ENCODE data around the gene FAM120AOS.
"Not testable (repeated sequence)": the region's sequence is repeated elsewhere in the genome, so short reads cannot be mapped to it uniquely, and the experiment has no call there.

FAM120AOS gene

DNA sequence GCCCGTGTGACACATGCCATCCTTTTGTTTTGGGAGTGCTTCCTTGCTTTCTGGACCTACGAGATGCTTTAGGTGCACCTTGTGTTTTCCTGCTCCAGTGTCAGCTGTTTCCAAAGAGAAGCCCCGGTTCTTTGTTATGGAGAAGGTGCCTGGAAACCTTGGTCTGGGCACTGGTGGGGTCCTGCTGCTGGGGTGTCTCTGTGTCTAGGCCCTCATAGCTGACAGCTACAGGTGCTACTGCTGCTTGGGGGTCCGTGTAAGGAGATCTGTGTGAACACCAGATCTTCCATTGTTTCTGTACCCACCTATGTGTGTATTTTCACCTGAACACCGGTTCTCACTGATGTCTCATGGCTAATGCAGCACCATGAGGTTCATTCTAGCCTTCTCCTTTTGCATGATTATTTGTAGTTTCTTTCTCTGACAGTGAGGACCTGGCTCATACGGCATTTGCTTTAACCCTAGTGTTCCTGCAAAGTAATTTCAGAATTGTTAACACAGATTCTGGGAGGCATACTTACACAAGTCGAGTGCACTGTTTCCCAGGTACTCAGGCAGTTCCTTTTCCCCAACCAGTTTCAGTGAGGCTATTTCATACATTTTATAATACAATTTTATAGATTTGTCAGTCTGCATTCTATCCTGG is 13.2 kb upstream of the FAM120AOS start:
- FAIRE-seq = no peak

- FAIRE-seq = no peak
These were observed 12.5 kb upstream of the FAM120AOS start for GRCh38 chr9:93465855-93466254.

GRCh38 chr9:93464876-93465275 is 11.5 kb upstream of the FAM120AOS start:
- no peak for FAIRE-seq

DNA sequence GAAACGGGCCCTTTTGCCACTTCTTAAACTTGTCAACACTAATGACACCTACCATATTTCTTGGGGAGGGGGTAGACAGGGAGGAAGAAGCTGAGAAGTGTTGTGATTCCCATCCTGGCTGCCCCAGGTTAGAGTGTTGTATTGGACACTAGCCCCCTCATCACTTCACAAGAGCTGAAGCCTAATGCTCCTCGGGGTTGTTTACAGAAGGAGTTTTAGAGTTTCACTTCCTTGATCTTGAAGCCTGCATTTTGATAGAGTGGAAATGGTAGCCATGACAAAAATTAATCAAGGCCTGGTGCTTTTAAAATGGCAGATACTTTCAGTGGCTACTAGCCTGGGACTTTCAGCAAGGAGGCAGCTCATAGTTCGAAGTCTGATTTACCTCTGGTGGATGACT is 11.0 kb upstream of the FAM120AOS start:
- FAIRE-seq = no peak

DNA sequence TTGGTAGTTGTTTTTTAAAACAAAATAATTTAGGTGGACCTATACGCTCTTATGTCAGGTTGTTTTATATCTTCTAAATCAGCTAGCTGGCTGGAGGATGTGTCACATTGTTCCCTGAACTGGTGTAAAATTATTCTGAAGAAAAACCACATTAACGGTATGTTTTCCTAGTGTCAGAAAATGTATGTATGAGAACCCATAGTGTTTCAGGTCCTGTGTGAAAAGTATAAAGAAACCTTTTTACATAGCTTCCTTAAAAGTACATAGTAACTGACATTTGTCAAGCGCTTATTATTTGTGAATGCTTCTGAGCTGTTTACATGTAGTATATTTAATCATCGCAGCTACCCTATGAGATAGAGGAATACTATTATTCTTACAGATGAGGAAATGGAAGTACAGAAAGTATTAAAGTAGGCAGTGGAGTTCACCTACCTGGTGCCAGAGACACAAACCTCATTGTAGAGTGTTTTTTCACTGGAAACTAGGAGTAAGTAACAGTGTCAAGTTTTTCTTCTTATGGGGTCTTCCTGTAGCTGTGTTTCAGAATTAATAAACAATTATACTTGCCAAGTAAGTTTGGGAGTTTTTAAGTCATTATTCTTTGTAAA is 10.4 kb upstream of the FAM120AOS start:
- FAIRE-seq = no peak

DNA sequence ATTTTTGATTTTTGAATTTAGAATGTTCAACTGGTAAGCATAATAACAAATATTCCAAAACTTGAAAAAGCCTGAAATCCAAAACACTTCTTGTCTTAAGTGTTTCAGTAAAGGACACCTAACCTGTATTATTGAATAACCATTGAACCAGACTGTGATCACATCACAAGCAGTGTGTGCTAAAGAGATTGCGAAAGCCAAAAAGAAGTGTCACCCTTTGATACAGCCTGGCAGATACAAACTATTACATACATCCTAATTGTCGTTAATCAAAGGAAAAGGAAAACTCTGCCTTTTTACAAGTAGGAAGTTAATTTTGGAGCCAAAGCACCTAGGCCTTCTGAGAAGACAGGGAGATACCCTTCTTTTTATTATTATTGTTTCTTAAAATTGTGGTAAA is 8.4 kb upstream of the FAM120AOS start:
- FAIRE-seq = no peak

DNA sequence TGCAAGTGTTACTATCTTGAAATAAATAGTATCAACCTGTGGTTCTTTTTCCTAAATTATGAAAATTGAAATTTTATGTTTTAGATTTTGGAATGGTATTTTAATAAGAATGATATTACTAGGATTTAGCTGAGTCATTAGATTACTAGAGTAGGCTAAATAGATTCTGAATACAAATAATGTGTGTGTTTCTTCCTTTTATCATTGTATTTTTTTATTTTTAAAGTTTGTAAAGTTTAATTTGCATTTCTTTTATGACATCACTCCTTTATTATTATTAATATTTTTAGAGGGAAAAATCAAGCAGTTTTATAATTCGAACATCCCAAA is 8.0 kb upstream of the FAM120AOS start:
- no peak for FAIRE-seq

DNA sequence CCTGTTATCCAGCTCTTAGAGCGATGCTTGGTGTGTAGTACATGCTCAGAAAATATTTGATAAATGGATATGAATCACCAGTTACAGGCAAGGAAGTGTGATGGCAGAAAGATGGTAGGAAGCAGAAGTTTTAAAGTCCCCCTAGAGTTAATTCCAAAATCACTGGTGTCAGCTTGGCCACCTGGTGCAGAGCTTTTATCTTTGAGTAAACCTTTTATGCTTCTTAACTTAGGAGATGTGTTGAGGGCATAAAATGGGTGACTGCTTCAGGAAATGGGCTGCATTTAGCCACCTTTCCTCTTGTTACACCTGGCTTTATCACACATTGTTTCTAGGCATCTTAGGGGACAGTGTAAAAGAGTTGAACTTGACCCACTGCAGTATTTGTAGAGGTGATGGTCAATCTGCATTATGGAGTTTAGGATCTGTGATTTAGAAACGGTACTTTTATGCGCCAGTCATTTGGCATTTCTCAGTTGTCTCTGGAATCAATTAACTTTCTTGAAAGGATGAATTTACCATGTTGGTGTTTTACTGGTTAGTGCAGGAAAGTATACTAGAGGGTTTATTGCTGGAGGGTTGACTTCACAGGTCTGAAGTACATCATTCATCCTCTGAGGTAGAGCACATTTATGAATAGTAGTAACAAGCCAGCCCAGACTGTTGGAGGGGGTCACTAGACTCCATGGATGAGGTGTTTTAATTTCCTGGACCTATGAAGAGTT is 7.5 kb upstream of the FAM120AOS start:
- FAIRE-seq = no peak

GRCh38 chr9:93459432-93459847 is 6.1 kb upstream of the FAM120AOS start:
- FAIRE-seq = no peak

- FAIRE-seq = no peak
These were observed 5.3 kb upstream of the FAM120AOS start for GRCh38 chr9:93458712-93459111.

- FAIRE-seq = no peak
These were observed 3.6 kb upstream of the FAM120AOS start for GRCh38 chr9:93457006-93457405.

GRCh38 chr9:93456504-93456903 is 3.1 kb upstream of the FAM120AOS start:
- FAIRE-seq = no peak

GRCh38 chr9:93456022-93456421 is 2.6 kb upstream of the FAM120AOS start:
- FAIRE-seq = no peak

DNA sequence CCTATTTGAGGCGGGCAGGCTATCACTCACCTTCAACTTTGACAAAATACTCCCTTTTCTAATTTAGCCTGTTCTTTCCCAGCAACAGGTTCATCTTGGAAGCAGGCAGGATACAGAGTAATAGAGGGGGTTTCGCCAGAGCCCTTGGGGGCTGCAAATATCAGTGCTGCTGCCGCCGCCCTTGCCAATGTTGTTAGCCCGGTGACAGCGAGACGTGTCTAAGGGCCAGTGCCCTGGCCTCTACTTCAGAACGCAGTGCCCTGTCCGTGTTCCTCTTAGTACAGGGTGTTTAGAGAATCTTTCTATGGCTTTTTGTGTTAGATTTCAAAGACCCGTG is 703 bp downstream of the FAM120AOS start:
- no peak for FAIRE-seq

GRCh38 chr9:93451849-93452709 is 1.3 kb downstream of the FAM120AOS start:
- no peak for FAIRE-seq

DNA sequence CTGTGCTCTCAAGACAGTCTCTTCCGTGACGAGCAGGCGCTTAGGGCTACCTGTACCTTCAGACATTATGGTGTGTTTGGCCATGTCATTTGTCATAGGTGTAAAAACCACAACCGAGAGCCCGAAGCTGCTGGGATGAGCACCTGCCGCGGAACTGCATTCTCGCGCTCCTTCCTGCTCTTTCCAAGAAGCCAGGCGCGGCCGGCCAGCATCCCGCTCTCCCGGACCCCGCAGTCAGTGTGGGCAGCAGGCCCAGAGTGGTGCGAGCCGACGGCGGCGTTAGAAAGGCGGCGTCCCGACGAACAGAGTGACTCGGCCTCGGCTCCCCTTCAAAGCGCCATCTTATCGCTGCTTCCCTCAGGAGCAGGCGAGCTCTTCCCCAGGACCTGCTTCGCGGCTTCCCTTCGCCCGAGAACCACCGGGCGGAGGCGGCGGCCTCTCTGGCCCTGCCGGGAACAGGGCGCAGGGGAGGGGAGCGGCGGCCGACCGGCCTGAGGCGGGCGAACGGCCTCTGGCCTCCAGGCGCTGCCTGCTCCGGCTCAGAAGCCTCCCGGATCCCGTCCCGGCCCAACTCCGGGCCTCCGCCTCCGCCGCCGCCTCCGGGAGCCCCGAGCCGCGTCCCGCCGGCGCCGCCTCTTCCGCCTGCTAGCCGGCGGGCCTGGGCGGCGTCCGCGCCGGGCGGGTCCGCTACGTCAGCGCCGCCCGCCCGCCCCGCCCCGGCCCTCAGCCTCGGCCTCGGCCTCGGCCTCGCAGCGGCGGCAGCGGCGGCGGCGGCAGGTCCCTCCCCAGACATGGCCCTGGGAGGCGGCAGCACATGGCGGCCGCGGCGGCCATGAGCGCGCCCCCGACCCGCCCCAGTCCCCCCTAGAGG is 2.2 kb downstream of the FAM120AOS start, which contains the start of gene FAM120A:
Gene FAM120A, plus strand, starts transcription at position 741 of the 871 bp plus-strand sequence. CDS start 231 bp downstream, outside the sequence.
- no peak for FAIRE-seq

GRCh38 chr9:93447655-93448054 is 5.7 kb downstream of the FAM120AOS start:
- no peak for FAIRE-seq

DNA sequence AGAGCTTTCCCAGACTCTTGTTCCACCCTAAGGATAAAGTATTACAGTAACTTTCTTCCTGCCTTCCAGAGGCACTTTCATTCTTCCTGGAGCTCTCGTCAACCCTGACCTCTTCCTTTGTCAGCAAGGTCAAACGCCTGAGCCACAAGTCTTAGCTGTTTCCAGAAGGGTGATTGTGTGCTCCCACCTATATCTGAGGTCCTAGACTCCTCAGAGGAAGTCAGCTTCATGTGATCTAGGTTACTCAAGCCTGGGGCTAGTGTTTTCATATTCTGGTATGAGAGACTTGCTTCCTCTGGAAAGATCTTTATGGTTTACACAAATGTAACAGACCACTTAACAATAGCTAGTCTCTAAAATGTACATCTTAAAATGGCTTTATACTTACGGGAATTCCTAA is 7.3 kb downstream of the FAM120AOS start:
- no peak for FAIRE-seq

DNA sequence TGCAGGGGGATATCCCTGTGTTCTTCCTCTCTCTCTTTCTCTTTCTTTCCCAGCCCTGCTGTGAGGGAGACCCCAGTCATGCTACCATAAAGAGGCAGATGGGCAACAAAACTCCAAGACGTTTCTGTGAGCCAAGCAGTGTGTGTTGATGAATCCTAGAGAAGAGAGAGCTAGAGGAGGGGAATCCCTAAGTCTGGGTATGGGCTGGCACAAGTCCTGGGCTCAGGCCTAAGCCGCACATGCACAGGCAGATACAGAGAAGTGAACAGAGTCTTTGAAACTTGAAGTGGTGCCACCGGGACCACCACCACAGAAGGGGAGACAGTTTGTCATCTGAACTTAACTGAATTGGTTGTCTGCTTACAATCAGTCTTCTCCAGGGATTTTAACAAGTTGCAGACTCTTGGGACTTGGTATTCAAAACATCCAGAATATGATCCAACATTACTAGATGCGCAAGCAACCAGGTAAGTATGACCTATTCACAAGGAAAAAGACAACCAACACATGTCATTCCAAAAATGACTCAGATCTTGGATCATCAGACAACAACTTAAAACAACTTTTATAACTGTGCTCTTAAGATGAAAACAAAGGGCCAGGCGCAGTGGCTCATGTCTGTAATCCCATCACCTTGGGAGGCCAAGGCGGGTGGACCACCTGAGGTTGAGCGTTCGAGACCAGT is 12.3 kb downstream of the FAM120AOS start:
- FAIRE-seq = no peak

DNA sequence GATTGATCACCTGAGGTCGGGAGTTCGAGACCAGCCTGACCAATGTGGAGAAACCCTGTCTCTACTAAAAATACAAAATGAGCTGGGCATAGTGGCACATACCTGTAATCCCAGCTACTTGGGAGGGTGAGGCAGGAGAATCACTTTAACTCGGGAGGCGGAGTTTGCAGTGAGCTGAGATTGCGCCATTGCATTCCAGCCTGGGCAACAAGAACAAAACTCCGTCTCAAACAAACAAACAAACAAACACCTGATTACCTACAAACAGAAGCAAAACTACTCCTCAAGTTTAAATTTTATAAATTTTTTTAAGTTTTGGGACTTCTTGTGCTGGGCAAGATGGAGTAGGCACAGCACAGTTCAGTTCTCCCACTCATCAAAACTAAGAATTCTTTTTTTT is 14.1 kb downstream of the FAM120AOS start:
- not testable (repeated sequence) for FAIRE-seq

DNA sequence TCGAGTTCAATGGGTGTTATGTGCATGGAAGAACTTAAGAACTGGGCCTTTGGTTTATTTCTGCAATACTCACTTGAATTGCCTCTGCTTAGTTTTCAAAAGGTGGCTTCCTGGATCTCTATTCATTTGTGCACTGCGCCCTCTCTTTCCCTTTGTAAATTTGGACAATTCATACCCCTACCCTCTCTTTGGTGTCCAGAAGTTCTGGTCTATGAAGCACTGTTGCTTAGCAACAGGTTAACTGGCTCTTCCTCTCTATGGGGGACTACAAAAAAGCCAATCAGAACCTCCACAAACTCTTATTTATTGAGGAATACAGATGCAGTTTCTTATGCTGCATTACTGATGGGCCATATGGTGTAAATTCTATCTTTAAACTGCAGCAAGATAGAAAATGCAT is 15.4 kb downstream of the FAM120AOS start:
- no peak for FAIRE-seq

Measured in colon (tissue), 2 donors.